NCI-H2029 (cell line): Measurements from ENCODE around the gene RGS19.

Source experiments
- DNase-seq: peaks from one replicate; lab custom pipeline; 2025; lab: John Stamatoyannopoulos, UW

Gene RGS19

DNA sequence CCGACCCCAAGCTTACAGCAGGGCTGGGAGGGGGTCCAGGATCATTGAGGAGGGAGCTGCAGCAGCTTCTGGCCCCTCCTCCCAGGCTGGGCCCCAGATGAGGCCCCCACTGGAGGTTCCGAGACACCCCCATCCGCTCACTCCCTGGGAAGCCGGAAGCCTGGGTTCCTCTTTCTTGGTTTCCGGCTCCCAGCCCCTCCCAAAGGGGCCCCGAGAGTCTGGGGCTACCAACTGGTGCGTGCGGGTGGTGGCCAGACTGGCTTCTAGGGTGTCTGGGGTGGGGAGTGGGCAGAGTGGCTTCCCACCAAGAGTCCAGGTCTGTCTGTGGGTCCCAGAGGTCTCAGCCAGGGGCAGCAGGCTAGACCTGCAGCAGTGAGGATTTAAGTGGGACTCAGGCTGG, 2.2 kb downstream of the RGS19 start:
- DNase-seq = no peak

DNA sequence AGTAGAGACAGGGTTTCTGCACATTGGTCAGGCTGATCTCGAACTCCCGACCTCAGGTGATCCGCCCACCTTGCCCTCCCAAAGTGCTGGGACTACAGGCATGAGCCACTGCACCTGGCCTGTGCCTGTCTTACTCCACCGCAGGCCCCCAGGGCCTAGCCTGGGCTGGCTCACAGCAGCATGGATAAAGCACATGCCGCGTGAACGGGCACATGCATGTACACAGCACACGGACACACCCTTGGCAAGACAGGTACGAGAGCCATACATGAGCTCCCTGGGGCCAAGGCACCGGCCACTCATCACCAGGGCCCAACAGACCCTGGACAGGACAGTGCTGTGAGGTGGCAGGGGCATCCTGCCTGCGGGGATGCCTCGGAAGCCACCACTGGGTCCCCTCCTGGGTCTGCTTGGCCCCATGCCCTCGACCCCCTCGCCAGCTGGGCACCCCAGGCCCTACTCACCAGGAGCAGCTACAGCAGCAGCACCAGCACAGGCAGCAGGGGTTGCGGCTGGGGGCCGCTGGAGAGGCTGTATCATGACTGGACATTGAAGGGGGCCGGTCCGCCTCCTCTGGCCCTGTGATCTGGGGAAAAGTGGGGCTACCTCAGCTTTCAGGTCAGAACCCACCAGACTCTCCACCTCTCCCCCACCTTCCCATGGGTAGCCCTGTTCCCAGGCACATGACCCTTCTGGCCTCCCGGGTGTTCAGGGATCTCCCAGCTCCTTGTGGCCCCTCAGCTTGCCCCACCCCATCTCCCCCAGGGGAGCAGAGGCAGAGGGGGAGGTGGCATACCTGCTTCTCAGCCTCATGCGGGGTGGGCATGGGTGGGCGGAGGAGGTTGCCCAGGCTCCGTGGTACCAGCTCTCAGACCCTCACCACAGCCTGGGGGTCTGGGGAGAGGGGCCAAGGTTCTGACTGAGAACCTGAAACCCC, 3.0 kb downstream of the RGS19 start:
- DNase-seq = no peak

DNA sequence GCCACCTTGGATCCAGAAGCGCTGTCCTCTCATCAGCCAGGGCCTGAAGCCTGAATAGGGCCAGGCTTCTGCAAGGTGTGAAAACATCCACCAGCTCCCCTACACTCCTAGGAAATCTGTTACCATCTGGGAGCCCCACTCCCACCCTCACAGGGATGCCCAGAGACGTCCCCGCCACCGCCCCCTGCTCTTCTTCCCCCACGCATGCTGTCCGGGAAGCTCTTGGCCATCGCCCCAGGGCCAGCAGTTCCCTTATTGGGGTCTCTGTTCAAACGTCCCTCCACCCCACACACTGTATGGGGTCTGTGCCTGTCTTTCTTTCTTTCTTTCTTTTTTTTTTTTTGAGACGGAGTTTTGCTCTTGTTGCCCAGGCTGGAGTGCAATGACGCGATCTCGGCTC, 3.8 kb downstream of the RGS19 start:
- DNase-seq = no peak

DNA sequence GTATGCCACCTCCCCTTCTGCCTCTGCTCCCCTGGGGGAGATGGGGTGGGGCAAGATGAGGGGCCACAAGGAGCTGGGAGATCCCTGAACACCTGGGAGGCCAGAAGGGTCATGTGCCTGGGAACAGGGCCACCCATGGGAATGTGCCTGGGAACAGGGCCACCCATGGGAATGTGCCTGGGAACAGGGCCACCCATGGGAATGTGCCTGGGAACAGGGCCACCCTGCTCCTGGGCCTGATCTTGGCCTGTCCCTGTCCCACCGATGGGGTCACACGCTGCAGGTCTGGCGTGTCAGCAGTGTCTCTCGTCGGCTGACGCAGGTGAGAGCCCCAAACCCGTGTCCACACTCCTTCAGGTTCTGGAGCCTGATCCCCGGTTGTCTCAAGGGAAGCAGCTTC, 4.4 kb downstream of the RGS19 start:
- no peak for DNase-seq

DNA sequence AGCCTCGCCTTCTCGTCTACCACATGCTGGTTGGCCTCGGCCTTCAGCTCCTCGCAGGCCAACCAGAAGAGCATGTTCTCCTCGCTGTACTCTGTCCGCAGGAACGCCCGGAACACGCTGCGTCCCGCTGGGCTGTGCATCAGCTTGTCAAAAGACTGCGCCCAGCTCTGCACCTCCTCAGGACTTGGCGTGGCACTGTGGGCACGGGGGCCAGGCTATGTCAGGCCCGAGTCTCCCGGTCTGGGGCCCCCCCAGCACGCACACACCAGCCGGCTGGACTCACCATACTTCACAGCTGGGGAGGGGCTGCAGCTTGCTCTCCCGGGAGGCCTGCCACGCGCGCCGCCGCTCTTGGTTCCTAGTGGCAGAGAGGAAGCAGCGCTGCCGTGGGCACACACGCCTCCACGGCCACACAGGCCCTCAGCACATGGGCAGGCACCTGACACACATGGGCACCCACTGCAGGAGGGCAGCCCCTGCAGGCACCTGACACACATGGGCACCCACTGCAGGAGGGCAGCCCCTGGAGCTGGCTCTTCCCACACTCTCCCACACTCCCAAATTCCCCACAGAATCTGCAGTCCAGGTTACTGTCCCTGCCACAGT, 5.0 kb downstream of the RGS19 start:
- DNase-seq = no peak

DNA sequence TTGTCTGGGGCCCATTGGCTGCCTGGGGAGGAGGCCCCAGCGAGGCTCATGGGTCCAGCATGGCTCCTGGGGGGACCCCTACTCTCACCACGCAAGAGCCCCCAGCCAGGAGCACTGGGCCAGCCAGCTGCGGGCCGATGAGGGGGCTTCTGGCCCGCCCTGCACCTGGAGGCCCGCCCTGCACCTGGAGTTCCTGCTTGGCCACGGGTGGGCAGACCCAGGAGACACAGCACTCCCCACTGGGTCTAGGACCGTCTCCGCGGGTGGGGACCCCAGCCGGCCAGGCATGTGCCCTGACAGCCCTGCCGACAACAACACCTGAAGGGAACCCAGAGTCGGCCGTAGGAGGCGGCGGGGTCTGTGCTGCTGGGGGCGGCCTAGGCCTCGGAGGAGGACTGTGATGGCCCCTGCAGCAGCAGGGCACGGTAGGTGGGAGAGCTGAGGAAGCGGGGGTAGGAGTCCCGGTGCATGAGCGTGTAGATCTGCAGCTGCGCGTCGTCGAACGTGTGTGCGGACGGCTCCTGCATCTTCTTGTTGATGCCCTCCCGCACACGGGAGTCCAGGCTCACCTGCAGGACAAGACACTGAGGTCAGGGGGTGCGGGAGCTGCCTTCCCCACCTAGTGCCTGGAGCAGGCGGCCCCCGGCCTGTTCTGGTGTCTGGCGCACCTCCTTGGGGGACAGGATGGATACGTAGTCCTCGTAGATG, 5.7 kb downstream of the RGS19 start:
- DNase-seq = no peak

DNA sequence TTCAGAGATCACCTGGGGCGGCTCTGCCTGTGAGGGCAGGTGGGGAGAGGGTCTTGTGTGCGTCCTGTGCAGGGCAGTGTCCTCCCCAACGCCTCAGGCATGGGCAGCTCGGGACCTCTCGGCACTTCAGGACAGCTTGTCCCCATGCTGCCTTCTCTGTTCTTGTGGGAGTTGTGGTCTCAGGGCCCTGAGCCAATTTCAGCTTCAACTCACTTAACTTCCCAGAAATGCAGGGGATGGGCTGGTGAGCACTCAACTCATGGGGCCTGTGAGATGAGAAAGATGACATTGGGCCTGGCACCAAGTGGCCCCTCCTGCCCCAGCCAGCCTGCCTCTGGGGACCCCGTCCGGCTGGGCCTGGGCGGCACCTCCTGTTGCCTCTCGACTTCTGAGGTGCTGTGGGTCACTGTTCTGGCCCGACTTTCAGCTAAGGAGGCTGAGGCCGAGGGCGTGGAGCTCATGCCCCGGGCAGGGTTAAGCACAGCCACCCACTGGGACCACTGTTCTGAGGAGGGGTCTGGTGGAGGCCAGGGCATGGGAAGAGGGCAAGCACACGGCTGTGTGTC, 6.7 kb downstream of the RGS19 start:
- DNase-seq = no peak

DNA sequence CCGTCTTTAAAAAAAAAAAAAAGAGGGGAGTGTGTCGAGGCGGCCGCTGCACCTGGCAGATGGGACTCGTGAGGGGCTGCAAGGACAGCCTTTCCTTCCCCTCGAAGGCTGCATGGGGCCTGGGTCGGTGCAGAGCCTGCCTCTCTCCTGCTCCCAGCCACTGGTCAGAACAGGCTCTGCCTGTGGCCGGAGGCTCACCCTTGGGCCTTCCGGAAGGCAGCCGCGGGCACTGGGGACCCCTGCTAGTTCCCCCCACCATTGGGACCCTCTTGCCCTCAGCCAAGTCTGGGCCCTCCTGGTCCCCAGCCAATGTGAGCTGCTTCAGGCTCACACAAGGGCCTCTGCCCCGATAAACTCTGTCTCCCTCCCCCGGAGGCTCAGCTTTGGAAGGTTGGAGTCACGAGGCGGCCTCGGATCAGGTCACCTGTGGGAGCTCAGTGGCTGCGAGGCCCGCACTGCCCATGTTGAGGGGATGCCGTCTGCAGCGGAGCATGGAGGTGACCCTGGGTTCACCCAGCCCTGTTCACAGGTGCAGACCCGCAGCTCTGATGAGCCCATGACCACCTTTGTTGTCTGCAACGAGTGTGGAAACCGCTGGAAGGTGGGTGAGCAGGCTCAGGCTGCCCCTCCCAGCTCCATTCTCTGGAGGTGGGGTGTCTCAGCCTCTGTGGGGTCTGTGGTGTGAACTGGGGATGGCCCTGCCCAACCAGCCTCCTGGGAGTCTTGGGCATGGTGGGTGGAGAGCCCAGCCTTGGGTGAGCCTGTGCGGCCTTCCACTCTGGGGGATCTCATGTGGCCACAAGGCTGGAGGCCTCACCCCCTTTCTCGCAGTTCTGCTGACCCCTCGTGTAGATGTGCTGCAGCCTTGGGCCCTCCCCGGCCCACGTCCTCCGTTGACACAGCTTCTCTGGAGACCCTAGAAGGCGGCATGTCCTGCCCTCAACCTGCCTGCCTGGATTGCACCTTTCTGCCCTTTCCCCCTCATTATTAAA, 7.7 kb downstream of the RGS19 start:
- no peak for DNase-seq

DNA sequence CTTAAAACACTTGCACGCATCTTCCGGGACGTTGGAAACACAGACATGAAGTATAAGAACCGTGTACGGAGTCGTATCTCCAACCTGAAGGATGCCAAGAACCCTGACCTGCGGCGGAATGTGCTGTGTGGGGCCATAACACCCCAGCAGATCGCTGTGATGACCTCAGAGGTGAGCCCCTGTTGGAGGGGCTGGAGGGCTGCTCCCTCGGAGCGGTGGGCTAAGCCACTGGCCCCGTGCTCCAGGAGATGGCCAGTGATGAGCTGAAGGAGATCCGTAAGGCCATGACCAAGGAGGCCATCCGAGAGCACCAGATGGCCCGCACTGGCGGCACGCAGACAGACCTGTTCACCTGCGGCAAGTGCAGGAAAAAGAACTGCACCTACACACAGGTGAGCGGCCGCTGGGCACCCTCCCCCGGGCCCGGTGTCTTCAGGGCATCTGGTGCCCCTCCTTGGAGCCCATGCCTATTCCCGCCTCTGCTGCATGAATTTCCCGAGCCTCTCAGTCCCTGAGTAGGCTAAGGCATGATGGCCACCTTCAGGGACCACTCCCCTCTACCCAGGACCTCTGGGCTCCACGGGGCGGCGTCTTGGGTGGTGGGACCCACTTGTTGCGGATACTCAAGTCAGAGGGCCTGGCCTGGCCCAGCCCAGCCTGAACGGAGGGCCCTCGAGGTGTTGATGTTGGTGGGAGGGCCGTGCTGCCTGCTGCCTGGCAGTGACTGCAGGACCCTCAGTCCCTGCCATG, 8.9 kb downstream of the RGS19 start:
- DNase-seq = no peak

DNA sequence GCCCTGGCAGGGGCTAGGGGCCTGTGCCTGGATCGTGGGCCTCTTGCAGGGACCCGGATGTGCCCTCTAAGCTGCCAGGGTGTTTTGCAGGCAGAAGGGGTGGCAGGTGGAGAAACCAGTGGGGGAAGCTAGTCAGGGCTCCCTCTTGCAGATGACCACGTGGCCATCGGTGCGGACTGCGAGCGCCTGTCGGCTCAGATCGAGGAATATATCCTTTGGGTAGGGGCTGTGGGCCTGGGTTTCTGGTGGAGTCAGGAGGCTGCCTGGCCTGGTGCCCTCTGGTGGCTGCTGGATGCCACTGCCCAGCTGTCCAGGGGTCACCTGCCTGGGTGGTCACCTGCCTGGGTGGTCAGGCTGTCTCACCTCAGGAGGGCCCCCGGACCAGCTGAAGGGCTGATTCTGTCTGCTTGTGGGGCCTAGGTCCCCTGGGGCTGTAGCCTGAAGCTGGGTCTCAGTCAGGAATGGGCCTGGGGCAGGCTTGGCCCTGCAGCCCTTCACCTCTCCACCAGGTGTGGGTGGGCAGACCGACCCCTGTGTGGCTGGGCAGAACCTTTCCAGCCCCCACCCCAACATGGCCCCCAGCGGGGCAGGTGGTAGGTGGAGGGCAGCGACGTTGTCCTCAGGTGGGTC, 9.6 kb downstream of the RGS19 start:
- no peak for DNase-seq

DNA sequence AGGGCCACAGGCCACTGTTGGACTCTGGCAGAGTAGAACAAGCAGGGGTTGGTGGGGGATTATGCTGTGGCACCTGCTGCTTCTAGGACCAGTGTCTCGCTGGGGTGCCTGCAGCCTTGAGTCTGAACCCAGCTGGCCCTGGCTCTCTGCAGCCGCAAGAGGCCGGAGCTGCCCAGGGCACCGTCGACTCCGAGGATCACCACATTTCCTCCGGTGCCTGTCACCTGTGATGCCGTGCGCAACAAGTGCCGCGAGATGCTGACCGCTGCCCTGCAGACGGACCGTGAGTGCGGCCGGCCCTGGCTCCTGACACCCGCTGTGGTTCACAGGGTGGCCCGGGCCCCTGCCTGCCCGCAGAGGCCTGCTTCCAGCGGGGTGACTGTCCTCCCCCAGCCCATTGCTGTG, 10.1 kb downstream of the RGS19 start:
- no peak for DNase-seq

DNA sequence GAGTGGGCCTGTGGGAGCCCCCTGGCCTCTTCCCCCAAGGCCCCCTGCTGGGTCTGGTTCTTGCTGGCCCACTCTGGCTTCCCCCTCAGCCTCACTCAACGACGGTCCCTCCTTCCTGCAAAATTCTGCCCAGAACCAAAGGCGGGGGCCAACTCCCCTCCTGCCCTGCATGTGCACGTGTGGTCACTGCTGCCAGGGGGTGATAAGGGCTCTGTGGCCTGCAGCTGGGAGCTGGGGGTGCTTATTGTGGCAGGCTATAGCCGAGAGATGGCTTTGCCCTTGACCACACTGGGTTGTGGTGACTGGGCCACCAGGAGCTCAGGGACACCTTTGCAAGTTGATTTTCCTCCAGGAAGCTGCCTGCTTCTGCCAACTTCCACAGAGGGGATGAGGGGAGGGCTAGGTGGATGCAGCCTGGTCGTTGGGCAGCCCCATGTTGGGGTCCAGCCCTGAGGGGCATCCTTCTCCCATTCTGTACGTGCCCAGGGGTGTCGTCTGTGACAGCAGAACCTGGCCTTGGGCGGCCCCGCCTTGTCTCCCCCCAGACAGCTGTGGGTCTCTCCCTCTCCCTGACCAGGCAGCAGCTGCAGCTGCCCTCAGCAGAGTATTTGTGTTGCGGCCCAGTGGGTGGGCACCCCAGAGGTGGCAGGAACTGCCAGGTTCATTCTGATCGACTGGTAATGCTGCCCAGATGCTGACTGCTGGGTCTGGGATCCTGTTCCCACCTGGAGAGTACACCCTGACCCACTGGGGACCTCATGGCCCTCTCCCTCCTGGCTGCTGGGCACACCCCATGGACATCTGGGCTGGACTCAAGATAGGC, 10.7 kb downstream of the RGS19 start:
- no peak for DNase-seq

DNA sequence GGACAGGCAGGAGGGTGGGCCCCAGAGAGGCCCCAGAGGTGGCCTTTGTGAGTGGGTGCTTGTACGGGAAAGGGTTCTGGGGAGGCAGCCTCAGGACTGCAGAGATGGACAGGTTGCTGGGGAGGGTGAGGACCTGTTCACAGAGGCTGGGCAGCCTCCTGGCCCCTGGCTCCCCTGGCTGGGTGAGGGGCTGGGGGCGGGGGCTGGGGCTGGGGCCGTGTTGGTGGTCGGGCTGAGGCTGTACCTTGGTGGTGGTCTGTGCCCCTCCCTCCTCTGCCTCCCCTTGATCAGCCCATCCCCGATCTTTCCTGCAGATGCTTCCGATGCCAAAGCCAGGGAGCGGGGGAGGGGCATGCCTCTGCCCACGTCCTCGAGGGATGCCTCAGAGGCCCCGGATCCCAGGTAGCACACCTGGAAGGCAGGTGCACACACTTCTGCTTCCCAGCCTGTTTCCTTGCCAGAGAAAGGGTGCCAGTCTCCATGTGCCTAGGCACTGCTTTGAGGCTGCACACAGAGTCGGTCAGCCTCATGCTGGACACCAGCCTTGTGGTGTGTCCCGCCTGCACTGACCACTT, 11.5 kb downstream of the RGS19 start:
- DNase-seq = no peak

DNA sequence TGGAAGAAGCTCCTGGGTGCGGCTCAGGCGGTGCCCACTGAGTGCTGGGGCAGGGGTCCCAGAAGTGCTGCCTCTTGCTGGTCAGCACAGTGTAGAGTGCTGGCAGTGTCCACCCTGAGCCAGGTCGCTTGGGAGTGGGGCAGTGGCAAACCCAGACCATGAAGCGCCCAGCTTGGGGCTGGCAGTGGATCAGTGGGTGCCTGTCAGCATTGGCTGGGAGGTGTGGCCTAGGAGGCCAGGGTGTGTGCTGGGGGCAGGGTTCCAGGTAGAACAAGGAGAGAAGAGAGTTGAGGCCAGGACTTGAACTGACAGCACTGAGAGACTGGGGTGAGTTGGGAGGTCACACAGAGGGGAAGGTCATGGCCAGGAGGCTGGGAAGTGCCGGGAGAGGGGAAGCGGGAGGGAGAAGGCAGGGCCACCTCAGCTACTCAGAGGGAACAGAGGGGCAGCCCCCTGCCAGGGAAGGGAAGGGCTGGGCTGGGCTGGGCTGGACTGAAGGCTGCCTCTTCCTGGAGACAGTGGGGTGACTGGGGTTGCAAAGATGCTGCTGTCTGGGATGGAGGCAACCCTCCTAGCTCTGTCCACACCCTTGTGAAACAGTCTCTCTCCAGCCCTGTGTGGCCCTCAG, 12.2 kb downstream of the RGS19 start:
- no peak for DNase-seq

DNA sequence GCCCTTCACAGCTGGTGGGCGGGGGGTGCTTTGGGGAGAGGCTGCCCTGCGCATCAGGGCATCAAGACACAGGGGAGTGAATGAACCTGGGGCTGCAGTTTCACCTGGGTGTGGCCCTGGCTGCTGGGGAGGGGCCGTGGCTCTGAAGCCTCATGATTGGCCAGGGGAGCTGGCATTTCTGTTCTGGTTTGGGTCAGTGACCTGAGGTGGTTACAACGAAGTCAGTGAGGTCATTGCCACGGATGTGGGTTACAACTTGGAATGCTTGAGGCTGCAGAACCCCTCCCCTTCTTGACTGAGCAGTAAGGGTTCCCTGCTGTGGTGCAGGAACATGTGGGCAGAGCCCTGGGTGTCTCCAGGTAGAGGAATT, 13.4 kb downstream of the RGS19 start:
- DNase-seq = no peak

DNA sequence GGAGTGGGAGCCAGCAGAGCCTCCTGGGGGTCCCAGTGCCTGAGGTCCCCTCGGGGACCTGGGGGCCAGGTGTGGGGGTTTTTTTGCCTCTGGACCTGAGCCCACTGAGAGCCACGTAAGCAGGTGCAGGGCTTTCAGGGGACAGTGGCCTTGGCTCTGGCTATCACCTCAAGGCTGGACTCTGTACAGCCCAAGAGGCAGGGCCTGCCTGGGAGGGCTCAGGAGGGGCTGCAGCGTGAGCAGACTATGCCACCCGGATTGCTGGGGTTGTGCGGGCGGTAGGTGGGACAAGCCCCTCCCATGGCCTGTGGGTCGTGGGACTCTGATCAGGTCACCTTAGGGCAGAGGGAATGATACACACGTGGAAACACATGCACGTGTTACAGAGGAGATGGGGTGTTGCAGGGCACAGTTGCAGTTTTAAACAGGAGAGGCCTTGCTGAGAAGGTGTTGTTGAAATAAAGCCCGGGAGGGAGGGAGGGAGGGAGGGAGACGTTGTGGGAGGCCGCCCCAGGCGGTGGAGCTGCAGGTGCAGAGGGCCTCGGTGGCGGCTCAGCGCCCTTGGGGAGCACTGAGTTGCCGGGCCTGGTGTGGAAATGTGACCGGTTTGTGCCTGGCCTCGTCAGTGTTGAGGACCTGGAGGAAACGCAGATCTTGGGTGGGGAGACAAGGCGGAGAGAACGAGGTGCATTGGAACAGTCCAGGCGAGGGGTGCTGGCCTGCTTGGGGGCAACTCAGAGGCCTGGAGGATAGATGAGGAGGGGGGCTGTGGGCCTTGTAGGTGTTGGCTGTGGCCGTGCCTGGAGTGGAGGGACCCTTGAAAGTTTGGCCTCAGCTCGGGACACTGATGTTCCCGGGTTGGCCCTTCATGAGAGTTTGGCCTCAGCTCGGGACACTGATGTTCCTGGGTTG, 14.0 kb downstream of the RGS19 start:
- no peak for DNase-seq

DNA sequence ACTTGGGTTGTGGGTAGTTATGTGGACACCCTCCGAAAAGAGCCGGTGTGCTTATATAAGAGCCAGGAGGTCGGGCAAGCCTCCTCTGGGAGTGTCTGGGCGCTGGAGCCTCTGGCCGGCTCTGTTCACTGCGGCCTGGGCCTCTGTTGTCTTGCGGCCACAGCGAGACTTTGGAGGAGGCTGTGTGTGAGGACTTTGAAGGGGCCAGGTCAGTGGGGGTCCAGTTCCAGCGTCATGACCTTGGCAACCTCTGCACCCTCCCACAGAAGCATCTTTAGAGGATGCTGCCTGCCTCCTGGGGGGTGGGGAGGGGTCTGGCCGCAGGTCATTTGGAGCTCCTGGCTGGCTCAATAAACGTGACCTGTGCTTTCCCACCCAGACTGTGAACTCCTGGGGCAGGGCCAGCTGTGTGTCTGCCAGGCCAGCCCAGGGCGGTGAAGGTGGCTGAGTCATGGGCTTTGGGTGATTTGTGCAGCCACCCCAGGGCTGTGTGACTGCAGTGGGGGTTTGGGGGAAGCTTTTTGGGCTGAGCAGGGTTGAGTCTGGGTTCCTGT, 15.1 kb downstream of the RGS19 start:
- no peak for DNase-seq
